HG03439 (cell line): ENCODE results near the gene CDK14.

Experiments
- ATAC-seq: cut with Tn5 transposase; IDR thresholded peaks from one replicate; pipeline ENCODE4 v1.9.1; 2021; ENCODE audit warnings: mild to moderate bottlenecking, moderate library complexity; ENCODE audit not compliant: unreplicated experiment

Gene CDK14

DNA sequence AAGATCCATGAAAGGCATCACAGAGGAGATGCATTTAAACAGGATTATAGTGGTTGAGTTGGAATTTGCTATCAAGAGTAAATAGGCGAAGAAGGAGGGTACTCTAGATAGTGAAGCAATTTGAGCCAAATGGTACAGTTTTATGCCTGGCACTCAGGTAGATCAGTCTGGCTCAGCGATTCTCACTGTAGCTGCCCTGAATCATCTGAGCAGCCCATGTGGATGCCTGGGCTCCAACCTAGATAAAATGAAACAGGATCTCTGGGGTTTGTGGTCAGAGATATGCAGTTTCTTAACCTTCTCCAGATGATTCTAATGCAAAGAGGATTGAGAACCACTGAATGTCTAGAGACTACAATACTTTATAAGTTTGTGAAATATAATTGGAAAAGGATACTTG, 386.1 kb downstream of the CDK14 start:
- ATAC-seq, result no peak

GRCh38 chr7:90984692-90985091, 388.6 kb downstream of the CDK14 start:
- ATAC-seq, result no peak

DNA sequence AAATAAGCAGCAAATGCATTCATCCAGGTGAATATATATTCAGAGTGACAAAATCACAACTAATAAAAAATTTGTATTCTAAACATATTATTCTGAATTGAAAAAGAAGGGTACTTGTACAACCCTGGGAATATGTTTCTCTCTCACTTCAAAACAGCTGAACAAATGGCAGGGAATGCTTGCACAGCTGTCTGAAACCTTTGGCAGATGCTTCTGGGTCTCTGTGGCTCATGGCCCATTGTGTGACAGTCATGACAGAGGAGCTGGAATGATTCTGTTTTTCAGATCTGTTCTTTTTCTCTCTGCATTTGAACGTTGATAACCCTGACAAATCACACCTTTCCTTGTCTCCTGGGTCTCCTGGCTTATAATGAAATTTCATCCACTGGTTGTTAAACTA, 392.4 kb downstream of the CDK14 start:
- no peak for ATAC-seq

GRCh38 chr7:90988996-90989765, 393.1 kb downstream of the CDK14 start:
- no peak for ATAC-seq

DNA sequence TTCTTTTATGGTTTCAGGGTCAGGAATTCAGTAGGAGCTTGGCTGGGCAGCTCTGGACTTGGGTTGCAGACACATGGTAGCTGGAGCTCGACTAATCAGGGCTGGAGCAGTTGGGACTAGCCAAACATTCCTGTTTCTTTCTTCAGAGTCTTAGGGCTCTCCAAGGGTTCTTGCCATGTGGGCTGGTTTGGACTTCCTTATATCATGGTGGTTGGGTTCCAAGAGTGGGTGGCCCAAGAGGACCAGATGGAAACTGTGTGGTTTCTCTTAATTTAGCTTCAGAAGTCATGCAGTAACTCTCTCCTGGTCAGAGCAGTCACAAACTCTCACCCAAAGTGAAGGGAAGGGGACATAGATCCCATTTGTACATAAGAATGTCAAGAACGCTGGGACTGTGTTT, 398.0 kb downstream of the CDK14 start:
- no peak for ATAC-seq

- ATAC-seq, result no peak
Measured at GRCh38 chr7:90994601-90995000, 398.5 kb downstream of the CDK14 start.

- no peak for ATAC-seq
Measured at GRCh38 chr7:90995996-90996395, 399.9 kb downstream of the CDK14 start.

DNA sequence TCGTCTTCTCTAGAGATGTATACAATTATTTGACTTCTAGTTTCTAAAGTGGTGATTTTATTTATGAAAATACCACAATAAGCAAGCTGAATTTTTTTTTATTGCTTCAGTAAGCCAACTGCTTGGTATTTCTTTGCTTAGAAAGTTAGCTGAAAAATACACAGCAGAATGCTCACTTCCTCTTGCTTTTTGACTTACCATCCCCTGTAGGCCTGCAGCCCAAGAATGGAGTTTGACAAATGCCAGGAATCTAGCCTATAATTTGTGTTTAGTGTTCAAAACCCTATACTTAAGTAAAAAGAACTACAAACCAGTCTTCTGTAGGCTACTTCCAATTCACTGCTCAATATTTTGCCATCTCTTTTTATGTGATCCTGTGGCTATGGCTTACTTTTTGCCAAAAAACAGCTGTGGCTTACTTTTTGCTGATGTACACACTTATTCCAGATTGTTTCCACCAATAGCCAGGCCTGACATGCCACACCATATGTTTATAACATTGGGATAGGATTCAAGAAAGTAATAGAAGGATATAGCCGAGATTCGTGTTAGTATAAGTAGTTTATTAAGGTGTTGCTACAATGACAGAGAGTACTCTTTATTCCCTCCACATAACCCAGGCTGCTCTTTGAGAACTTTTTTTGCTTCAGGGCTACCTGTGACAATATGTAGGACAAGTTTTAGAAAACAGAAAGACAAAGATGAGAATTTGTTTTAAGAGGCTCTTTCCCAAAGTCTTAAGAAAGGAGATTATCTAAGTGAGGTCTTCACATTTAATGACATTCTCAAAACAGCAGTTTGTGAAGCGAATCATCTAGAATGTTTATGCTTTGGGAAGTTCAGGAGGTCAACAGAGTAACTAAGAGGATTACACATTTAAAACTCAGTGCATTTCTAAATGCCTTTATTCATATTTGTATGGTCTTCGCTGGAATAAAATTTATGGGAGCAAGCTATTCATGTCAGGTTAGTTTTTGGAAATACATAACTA, 404.2 kb downstream of the CDK14 start:
- ATAC-seq, result no peak

DNA sequence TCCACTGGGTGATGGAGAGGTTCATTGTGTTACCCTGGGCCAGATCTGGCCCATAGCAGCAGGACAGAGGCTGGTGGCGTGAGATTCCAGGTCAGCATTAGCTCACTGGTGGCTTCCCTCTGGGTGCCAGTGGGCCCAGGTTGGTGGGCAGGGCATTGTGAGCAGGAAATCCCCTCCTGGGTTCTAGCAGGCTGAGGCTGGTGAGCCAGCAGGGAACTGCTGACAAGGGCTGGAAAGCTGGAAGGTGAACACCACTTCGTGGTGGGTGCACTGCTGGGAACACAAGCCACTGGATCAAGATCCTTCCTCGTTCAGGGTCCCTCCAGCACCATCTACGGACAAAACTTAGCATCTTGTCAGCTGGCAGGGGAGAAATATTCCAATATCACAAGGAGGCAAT, 408.9 kb downstream of the CDK14 start:
- ATAC-seq, result no peak

- ATAC-seq, result no peak
Measured at GRCh38 chr7:91005841-91006240, 409.7 kb downstream of the CDK14 start.

DNA sequence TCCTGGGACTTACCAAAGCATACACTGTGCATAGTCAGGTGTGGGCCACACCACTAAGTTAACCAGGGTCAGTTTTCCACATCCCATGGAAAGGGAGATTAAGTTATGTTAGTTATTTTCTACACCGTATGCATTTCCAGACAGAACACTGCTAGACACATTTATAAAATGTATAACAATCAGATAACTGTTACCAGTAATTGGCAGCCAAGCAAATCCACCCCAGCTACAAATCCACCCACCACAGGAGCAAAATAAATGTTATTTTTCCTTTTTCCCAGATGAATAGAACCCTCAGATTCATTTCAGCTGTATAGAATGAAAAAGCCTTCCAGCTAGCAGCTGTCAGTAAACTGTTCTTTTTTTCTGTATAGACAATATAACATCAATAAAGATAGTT, 411.2 kb downstream of the CDK14 start:
- ATAC-seq, result no peak

- no peak for ATAC-seq
Measured at GRCh38 chr7:91013078-91013477, 417.0 kb downstream of the CDK14 start.

- ATAC-seq, result no peak
Measured at GRCh38 chr7:91019686-91020385, 423.7 kb downstream of the CDK14 start.

DNA sequence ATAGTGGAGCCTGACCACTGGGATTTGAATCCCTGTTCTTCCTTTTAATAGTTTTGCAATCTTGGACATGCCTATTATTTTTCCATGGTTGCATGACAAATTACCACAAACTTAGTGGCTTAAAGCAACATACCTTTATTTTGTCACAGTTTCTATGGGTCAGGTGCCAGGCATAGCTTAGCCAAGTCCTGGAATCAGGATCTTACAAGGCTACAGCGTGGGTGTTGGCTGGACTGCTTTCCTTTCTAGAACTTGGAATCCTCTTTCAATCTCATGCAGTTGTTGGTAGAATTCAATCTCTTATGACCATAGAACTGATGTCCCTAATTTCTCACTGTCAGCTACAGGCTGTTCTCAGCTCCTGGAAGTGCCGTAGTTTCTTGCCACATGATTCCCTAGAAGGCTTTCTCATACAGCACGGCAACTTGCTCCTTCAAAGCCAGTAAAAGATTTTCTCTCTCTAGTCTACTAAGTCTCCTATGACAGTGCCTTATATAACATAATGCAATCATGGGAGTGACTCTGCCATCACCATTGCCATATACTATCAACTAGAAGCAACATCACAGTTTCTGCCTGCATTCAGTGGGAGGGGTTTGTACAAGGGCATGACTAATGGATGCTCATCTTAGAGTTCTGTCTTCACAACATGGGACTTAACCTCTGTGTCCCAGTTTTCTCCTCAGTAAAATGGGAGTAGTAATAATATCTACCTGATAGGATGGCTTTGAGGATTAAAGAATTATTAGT, 424.7 kb downstream of the CDK14 start:
- no peak for ATAC-seq

- ATAC-seq, result no peak
Measured at GRCh38 chr7:91021956-91022355, 425.8 kb downstream of the CDK14 start.

DNA sequence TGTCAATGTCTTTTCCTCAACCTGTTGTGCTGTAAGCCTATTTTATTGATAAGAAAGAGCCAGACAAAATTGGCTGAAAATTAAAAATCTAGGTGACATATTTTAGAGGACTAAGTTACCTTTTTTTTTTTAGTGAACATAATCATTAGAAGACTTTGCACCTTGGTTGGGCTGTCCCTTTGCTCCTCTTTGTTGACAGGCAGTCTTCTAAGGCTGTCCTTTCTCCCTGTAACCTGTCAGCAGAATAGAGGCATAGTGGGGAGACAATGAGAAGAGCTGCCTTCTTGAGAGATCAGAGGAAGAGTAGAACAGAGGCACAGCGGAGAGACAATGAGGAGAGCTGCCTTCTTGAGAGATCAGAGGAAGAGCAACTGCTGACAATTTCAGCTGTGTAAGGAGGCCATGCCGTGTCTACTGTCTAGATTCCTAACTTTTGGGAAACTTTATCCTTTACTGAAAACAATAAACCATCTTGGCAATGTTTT, 429.8 kb downstream of the CDK14 start:
- ATAC-seq, result no peak

GRCh38 chr7:91029688-91030087, 433.6 kb downstream of the CDK14 start:
- no peak for ATAC-seq

DNA sequence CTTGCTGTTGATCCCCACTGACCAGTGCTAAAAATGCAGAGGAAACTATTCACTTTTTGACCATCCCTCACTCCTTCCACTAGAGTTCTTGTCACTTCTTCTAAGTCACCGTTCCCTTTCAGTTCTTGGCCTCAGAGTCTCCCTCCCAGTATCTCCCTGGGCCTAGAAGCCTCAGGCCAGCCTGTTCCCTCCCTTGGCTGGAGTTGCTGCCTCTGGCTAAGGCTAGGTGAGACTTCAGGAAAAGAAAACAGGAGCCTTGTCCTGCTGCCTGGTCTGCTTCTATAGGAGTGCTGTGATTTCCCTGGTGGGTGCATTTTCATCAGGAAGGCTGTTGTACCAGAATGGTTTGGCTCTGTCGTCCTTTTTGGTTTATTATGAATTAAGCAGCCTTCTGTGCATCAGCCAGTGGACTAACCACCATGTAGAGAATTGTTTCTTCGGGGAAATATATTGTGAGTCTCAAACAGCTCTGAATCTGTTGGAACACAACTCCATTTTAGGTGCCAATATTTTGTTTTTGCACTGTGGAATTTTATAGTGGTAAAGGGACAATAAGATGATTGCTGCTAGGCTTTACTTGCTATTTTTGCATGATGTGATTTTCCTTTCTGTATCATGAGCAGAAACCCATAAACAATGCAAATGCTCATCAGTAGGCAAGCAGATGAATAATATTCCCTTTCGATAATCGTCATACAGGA, 434.7 kb downstream of the CDK14 start:
- no peak for ATAC-seq

- no peak for ATAC-seq
Measured at GRCh38 chr7:91031757-91032156, 435.6 kb downstream of the CDK14 start.

- ATAC-seq, result no peak
Measured at GRCh38 chr7:91033574-91033973, 437.5 kb downstream of the CDK14 start.
